ENCODE data around the gene AXDND1.
"Not testable (repeated sequence)": the region's sequence is repeated elsewhere in the genome, so short reads cannot be mapped to it uniquely, and the experiment has no call there.

Gene AXDND1

DNA sequence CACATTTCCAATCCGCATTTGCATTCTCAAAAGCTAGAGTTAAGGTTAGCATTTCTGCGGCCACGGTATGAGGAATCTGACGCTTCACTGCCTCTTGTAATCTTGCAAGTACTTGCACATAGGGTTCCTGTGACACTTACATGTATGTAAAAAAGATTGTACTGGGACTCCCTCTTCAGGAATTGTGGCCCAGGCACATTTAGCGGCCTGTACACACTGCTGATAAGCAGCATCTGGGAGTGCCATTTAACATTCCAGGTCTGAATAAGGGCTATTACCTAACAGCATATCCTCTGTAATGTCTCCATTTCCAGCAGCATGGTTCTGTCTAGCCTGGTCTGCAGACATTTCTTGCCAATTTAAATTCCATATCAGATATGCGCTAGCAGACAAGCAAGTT lies 75.7 kb downstream of the AXDND1 start:
- Histone ChIP-seq H3K4me3 (ENCODE audit: low read depth in 1 of 2, low read length in 2 of 2) (no peak overlapping the region), H4K20me1 (ENCODE audit: insufficient read depth, low read length) (no peaks in the 10 kb centered on the region), H3K36me3 (ENCODE audit: insufficient read depth, low read length) (no peaks in the 10 kb centered on the region), H3K27me3 (ENCODE audit: insufficient read depth, low read length, poor library complexity) (peaks cover 3% of the 10 kb centered on the region), H3K79me2 (ENCODE audit: insufficient read depth, low read length) (no peaks in the 10 kb centered on the region), H2AFZ (ENCODE audit: low read depth, low read length) (no peak overlapping the region), H3K4me2 (ENCODE audit: insufficient read depth, low read length) (no peak overlapping the region), H3K9me3 (ENCODE audit: insufficient read depth, low read length, severe bottlenecking) (no peaks in the 10 kb centered on the region), H3K9ac (ENCODE audit: low read depth, low read length) (no peak overlapping the region), H3K27ac (ENCODE audit: low read length) (no peak overlapping the region), H3K4me1 (ENCODE audit: insufficient read depth, low read length) (no peaks in the 10 kb centered on the region)
- ATAC-seq (ENCODE audit: insufficient read depth, low read depth) (no peak), DNase-seq (no peak)
- TF ChIP-seq, protein P1, sequence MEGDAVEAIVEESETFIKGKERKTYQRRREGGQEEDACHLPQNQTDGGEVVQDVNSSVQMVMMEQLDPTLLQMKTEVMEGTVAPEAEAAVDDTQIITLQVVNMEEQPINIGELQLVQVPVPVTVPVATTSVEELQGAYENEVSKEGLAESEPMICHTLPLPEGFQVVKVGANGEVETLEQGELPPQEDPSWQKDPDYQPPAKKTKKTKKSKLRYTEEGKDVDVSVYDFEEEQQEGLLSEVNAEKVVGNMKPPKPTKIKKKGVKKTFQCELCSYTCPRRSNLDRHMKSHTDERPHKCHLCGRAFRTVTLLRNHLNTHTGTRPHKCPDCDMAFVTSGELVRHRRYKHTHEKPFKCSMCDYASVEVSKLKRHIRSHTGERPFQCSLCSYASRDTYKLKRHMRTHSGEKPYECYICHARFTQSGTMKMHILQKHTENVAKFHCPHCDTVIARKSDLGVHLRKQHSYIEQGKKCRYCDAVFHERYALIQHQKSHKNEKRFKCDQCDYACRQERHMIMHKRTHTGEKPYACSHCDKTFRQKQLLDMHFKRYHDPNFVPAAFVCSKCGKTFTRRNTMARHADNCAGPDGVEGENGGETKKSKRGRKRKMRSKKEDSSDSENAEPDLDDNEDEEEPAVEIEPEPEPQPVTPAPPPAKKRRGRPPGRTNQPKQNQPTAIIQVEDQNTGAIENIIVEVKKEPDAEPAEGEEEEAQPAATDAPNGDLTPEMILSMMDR (IDR thresholded peaks at IDR 0.05; ENCODE audit: borderline replicate concordance, extremely low read depth, low read length, poor library complexity, severe bottlenecking), result no peak
- TF ChIP-seq EZH2 (IDR thresholded peaks at IDR 0.05; ENCODE audit: borderline replicate concordance, low read depth, low read length, severe bottlenecking), result no peak

DNA sequence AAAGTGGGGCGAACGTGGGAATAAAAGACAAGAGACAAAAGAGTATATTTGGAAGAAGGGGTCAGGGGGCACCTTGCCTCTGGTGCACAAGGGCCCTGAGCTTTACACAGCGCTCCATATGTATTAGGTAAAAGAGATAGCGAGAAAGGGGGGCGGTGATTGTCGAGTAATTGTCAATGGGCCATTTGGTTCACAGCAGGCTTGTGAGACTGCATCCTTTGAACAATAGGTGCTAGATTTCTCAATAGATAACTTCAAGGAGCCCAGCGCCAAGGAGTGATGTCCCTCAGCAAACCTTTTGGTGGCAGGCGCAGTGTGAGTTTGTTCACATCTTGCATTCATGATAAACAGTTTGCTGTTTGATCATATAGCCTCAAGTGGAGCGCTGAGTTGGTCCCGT lies 77.1 kb downstream of the AXDND1 start:
- DNase-seq; H3K4me2 ChIP-seq (ENCODE audit: insufficient read depth, low read length); H3K9me3 ChIP-seq (ENCODE audit: insufficient read depth, low read length, severe bottlenecking): not testable (repeated sequence)

DNA sequence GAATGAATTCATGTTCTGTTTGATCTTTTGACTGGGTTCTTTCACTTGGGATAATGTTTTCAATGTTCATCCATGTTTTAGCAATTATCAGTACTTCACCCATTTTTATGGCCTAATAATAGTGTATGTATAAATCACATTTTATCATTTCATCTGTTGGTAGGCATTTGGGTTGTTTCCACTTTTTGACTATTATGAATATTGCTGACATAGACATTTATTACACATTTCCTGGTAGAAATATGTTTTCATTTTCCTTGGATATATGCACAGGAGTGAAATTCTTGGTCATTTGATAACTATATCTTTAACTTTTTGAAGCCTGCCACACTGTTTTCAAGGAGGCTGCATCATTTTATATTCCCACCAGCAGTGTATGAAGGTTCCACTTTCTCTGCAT lies 79.8 kb downstream of the AXDND1 start:
- peaks cover 3% of the 10 kb centered on the region for H3K27me3 ChIP-seq (ENCODE audit: insufficient read depth, low read length, poor library complexity)
- H3K4me2 ChIP-seq (ENCODE audit: insufficient read depth, low read length), result no peak overlapping the region
- no peaks in the 10 kb centered on the region for H3K36me3 ChIP-seq (ENCODE audit: insufficient read depth, low read length)
- H3K9ac ChIP-seq (ENCODE audit: low read depth, low read length), result no peak overlapping the region
- no peaks in the 10 kb centered on the region for H3K9me3 ChIP-seq (ENCODE audit: insufficient read depth, low read length, severe bottlenecking)
- no peaks in the 10 kb centered on the region for H4K20me1 ChIP-seq (ENCODE audit: insufficient read depth, low read length)
- no peak overlapping the region for H2AFZ ChIP-seq (ENCODE audit: low read depth, low read length)
- no peak for DNase-seq
- TF ChIP-seq, protein P1 (IDR thresholded peaks at IDR 0.05; ENCODE audit: borderline replicate concordance, extremely low read depth, low read length, poor library complexity, severe bottlenecking), result no peak
- no peak for TF ChIP-seq EZH2 (IDR thresholded peaks at IDR 0.05; ENCODE audit: borderline replicate concordance, low read depth, low read length, severe bottlenecking)
- H3K27ac ChIP-seq (ENCODE audit: low read length), result no peak overlapping the region
- H3K79me2 ChIP-seq (ENCODE audit: insufficient read depth, low read length), result no peaks in the 10 kb centered on the region
- no peak overlapping the region for H3K4me3 ChIP-seq (ENCODE audit: low read depth in 1 of 2, low read length in 2 of 2)
- H3K4me1 ChIP-seq (ENCODE audit: insufficient read depth, low read length), result no peaks in the 10 kb centered on the region
- no peak for ATAC-seq (ENCODE audit: insufficient read depth, low read depth)

More for the DNA sequence above, 77.1 kb downstream of the AXDND1 start:
- H3K9ac ChIP-seq (ENCODE audit: low read depth, low read length); H3K27me3 ChIP-seq (ENCODE audit: insufficient read depth, low read length, poor library complexity); H3K79me2 ChIP-seq (ENCODE audit: insufficient read depth, low read length); H3K27ac ChIP-seq (ENCODE audit: low read length); H3K4me3 ChIP-seq (ENCODE audit: low read depth in 1 of 2, low read length in 2 of 2); H2AFZ ChIP-seq (ENCODE audit: low read depth, low read length); H3K36me3 ChIP-seq (ENCODE audit: insufficient read depth, low read length); H4K20me1 ChIP-seq (ENCODE audit: insufficient read depth, low read length); H3K4me1 ChIP-seq (ENCODE audit: insufficient read depth, low read length); ATAC-seq (ENCODE audit: insufficient read depth, low read depth): not testable (repeated sequence)

DNA sequence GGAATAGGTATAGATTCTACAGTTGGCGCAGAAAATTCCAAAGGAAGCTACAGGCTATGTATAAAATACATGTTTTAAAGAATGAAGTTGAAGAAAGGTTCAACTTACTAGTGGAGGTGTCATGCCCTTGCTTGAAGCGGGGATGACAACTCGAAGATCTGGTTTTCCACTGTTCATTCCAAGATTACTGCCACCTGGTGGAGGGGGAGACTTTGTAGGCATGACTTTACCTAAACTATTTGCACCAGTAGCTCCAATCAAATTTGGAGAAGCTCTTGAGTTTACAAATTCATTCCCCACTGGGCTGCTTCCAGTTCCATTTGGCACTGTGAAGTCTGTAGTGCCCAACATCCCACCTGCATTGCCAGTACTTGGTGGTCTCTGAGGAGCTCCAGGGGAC lies 81.7 kb downstream of the AXDND1 start:
- ATAC-seq (ENCODE audit: insufficient read depth, low read depth) (no peak), DNase-seq (peak; percentile 14)
- Histone ChIP-seq H3K79me2 (ENCODE audit: insufficient read depth, low read length) (no peaks in the 10 kb centered on the region), H2AFZ (ENCODE audit: low read depth, low read length) (no peak overlapping the region), H3K4me3 (ENCODE audit: low read depth in 1 of 2, low read length in 2 of 2) (no peak overlapping the region), H3K4me1 (ENCODE audit: insufficient read depth, low read length) (no peaks in the 10 kb centered on the region), H3K27ac (ENCODE audit: low read length) (no peak overlapping the region), H3K36me3 (ENCODE audit: insufficient read depth, low read length) (no peaks in the 10 kb centered on the region), H3K4me2 (ENCODE audit: insufficient read depth, low read length) (no peak overlapping the region), H4K20me1 (ENCODE audit: insufficient read depth, low read length) (no peaks in the 10 kb centered on the region), H3K9ac (ENCODE audit: low read depth, low read length) (no peak overlapping the region), H3K9me3 (ENCODE audit: insufficient read depth, low read length, severe bottlenecking) (no peaks in the 10 kb centered on the region), H3K27me3 (ENCODE audit: insufficient read depth, low read length, poor library complexity) (peaks cover 3% of the 10 kb centered on the region)
- TF ChIP-seq, protein P1 (IDR thresholded peaks at IDR 0.05; ENCODE audit: borderline replicate concordance, extremely low read depth, low read length, poor library complexity, severe bottlenecking), result peak; percentile 44
- TF ChIP-seq EZH2 (IDR thresholded peaks at IDR 0.05; ENCODE audit: borderline replicate concordance, low read depth, low read length, severe bottlenecking), result no peak

All from DND-41 (cell line).